Medulla oblongata (tissue), 1 donor: ENCODE measurements around the gene ROGDI.

Source experiments
- DNase-seq: peaks from one replicate; pipeline ENCODE4 v3.0.0-alpha.2; 2015; ENCODE audit errors: extremely low spot score

Gene ROGDI

GRCh38 chr16:4814046-4814445 lies 11.6 kb upstream of the ROGDI start:
- DNase-seq: no peak

- no peak for DNase-seq
Observed at GRCh38 chr16:4813251-4814003, 11.0 kb upstream of the ROGDI start.

GRCh38 chr16:4811773-4812172 lies 9.3 kb upstream of the ROGDI start:
- DNase-seq: no peak

GRCh38 chr16:4811242-4811641 lies 8.8 kb upstream of the ROGDI start:
- no peak for DNase-seq

- no peak for DNase-seq
Observed at GRCh38 chr16:4806280-4806679, 3.8 kb upstream of the ROGDI start.

DNA sequence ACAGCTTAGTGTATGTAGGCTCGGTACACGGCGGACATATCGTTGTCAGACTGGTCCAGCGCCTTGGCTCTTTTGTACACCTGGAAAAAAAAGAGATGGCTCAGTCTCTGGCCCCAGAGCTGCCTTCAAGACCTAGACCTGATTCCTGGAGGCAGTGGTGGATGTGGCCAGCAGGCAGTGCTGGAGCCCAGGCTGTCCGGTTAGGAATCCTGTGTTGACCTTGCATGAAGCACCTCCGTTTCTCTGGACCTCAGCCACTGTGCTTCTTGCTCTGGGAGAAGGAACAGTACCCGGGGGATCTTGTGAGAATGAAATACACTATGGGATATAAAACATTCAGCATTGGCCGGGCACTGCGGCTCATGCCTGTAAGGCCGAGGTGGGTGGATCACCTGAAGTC lies 2.8 kb upstream of the ROGDI start:
- no peak for DNase-seq

DNA sequence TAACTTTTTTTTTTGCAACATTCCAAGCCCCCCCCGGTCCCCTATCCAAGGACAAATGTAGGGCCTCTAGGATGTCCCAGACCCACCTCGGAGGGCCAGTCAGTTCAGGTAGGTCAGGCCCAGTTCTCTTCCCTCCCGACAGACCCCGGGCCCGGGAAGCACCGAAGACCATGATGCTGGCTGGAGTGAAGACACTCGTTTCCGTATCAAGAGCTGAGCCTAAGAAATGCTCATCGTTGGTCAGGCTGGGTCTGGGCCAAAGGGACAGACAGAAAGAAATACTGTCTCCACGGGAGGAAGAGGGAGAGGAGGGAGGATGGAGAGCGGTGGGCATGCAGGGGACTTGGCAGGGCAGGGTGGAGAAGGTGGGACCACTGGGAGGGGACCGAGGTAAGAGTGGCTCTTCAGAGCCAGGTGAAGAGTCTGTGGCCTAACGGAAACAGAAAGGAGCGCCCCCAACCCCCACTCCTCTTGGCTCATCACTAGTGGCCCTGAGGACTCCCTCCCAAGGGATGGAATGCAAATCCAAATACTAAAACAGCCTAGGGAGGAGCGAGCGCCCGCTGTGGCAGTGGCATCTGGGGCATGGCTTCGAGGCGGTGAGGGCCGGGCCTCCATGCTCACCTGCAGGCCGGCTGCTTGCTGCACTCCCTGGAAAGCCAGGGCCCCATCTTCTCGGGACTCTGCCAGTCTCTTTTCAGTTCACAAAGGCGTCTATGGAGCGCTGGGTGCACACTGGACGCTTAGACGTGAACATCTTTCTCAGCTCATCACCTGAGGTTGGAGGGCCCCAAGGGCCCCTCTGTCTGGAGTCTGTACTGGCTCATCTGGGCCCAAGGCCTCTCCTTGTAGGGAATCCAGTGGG lies 1.7 kb upstream of the ROGDI start:
- DNase-seq: no peak

- DNase-seq: no peak
Observed at GRCh38 chr16:4803401-4803844, 990 bp upstream of the ROGDI start.

GRCh38 chr16:4802659-4803287 lies 340 bp upstream of the ROGDI start:
- DNase-seq: peak; percentile 96

GRCh38 chr16:4801051-4801961 lies 1.1 kb downstream of the ROGDI start:
- no peak for DNase-seq

GRCh38 chr16:4800290-4801041 lies 2.0 kb downstream of the ROGDI start:
- DNase-seq: peak; percentile 92

DNA sequence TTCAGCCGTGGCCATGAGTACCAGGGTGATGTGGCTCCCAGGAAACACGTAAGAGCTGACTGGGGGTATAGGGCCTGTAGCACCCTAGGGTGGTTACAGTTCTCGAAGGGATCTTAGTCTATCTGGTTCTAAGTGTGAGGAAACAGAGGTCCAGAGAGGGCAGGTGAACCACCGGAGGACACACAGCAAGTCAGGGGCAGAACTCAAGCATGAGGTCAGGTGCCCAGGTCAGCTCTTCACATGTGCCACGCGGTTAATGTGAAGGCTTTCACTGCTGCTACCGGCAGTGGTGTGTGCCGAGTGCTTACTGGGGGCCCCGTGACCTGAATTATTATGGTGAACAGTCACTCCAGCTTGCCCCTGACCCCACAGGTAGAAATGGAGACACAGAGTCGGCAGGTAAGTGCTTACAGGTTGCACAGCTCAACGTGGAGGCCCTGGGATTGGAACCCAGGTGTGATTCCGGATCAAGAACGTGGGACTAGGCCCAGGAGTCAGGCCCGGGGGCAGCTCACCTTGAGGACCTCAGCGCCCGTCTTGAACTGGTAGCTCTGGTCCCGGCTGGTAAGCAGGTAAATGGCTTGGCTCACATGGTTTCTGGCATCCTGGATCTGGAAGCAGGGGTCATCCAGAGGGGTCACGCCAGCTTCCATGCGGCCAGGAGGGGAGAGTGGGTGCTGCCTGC lies 3.1 kb downstream of the ROGDI start:
- DNase-seq: no peak

DNA sequence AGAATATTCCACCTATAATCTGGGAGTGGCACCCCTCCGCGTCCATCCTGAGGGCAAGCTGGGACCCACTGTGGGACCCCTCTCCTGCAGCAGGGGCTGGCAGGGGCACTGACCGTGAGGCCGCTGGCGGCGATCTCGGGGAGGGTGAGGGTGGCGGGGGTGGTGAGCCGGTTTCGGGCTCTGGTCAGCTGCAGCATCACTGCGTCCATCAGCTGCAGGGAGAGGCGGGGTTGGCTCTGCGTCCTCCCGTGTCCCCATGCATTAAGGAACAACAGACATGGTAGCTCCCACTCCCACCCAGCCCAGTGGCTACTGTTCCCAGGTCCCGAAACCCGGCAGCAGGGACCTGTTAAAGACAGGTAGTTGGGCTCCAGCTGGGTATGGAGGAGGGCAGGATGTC lies 4.0 kb downstream of the ROGDI start:
- DNase-seq: no peak

DNA sequence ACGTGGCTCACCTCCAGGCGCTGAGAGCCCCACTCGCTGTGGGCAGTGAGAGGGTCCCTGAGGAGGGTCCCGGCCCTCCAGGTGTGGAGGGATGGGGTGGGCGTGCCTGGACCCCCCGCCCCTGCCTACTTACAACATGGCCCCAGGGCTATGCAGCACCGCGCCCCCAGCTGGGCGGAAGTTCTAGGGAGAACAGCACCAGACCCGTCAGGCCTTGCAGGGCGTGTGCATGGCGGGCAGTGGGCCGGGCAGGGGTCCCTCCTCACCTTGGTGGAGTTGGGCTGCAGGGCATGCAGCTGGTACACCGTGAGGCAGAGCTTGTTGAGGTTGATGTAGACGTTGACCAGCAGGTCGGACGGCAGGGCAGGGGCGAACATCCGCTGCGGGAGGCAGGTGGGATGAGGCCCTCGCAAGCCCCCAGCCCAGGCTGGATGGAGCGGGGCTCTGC lies 4.6 kb downstream of the ROGDI start:
- no peak for DNase-seq

DNA sequence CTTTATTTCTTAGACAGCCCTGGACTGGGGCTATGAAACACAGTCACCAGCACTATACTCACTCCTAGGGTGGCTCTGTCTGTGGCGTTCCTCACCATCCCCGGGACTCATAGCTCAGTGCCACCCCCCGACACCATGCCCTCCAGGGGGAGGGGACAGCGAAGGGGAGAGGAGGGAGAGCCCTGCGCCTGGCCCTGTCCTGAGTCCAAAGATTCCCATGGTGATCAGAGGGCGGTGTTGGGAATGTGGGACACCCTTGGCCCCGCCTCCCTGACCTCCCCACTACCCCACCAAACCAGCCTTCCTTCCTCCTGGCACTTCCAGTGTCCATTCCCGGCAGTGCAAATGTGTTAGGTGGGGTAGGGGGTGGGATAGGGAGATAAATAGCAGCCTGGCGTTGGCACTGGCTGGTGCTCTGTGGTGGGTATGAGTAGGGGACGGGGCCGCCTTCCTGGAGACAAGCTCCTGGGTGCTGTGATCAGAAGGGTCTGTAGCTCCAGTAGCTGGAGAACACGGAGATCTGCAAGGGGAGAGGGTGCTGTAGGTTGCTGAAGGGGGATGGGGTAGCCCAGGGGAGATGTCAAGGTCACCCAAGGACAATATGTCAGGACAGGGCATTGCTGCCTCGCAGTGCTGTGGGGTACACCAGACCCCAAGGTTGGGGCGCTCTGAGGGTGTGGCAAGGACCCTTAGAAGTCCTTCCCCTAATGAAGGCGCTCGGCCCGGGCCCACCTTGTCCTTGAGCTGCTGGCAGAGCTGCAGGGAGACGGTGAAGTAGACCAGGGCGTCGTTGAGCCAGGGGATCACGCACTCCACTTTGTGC lies 5.2 kb downstream of the ROGDI start:
- no peak for DNase-seq

- DNase-seq: no peak
Observed at GRCh38 chr16:4795828-4796572, 6.4 kb downstream of the ROGDI start.

DNA sequence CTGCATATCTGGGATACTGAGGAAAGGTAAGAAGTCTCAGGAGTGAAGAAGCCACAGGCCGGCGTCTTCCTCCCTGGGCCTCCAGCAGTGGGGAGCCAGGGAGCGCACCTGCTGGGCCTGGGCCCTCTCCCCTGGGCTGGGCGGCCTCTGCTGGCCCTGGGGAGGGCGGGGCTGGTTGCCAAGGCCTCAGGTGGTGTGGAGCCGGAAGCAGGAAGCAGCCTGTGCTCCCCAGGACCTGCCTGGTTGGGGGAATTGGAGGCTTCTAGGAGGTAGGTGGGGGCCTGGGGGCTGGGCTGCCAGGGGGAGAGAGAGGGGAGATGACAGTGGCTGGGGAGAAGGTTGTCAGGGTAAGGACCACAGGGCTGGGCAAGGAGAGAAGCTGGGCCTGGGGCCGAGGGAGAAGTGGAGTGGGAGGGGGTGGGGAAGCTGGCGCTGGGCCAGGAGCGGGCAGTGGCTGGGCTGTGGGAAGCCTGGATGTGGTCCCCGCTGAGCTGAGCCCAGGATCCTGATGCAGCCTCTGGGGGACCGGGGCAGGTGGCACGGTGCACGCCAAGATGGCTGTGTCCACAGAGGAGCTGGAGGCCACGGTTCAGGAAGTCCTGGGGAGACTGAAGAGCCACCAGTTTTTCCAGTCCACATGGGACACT lies 7.1 kb downstream of the ROGDI start, which contains the start of gene SMIM22:
TSS of gene SMIM22 (plus strand) at position 189 of the 647 bp plus-strand sequence. CDS start at position 555, 366 bp downstream.
- no peak for DNase-seq
